Parathyroid adenoma (tissue), 2 donors: Measurements from ENCODE around the gene ABHD10.

ENCODE experiments used
- H2AFZ ChIP-seq: fragments of 300-600 bp; sonication (generic); one replicate; pipeline ENCODE4 v1.7.0; 2017; ENCODE audit warnings: antibody characterized with exemption, mild to moderate bottlenecking
- H3K27ac ChIP-seq: fragments of 300-600 bp; sonication (generic); one replicate; pipeline ENCODE4 v1.7.0; 2017
- H3K27me3 ChIP-seq: fragments of 300-600 bp; sonication (generic); one replicate; pipeline ENCODE4 v1.7.0; 2017; ENCODE audit warnings: low read length; ENCODE audit not compliant: control insufficient read depth, insufficient read depth
- H3K36me3 ChIP-seq: fragments of 300-600 bp; sonication (generic); one replicate; pipeline ENCODE4 v1.7.0; 2017; ENCODE audit warnings: low read length; ENCODE audit not compliant: control insufficient read depth, insufficient read depth
- H3K4me1 ChIP-seq: fragments of 300-600 bp; sonication (generic); one replicate; pipeline ENCODE4 v1.7.0; 2017; ENCODE audit warnings: control low read depth
- H3K4me2 ChIP-seq: fragments of 300-600 bp; sonication (generic); one replicate; pipeline ENCODE4 v1.7.0; 2017; ENCODE audit warnings: low read length
- H3K4me3 ChIP-seq: fragments of 300-600 bp; sonication (generic); one replicate; pipeline ENCODE4 v1.7.0; 2017; ENCODE audit warnings: low read depth, low read length
- H3K79me2 ChIP-seq: fragments of 300-600 bp; sonication (generic); one replicate; pipeline ENCODE4 v1.7.0; 2017; ENCODE audit warnings: control low read depth
- H3K9ac ChIP-seq: fragments of 300-600 bp; sonication (generic); one replicate; pipeline ENCODE4 v1.7.0; 2017; ENCODE audit warnings: mild to moderate bottlenecking
- H3K9me3 ChIP-seq: fragments of 300-600 bp; sonication (generic); one replicate; pipeline ENCODE4 v1.7.0; 2017; ENCODE audit warnings: low read length; ENCODE audit not compliant: control insufficient read depth
- CTCF ChIP-seq: fragments of 300-600 bp; sonication (generic); IDR thresholded peaks from one replicate; pipeline ENCODE4 v1.7.0; 2017; ENCODE audit warnings: antibody characterized with exemption, mild to moderate bottlenecking
- donor health status: primary hyperparathyroidism.

Gene ABHD10

GRCh38 chr3:112003321-112004080, 24.7 kb downstream of the ABHD10 start:
- Histone ChIP-seq H3K79me2 (no peaks in the 10 kb centered on the region), H3K9ac (no peak overlapping the region), H3K27ac (no peak overlapping the region), H3K4me3 (no peak overlapping the region), H3K4me2 (no peak overlapping the region), H3K36me3 (no peaks in the 10 kb centered on the region), H2AFZ (no peak overlapping the region), H3K27me3 (no peaks in the 10 kb centered on the region), H3K4me1 (no peaks in the 10 kb centered on the region), H3K9me3 (no peaks in the 10 kb centered on the region)
- no peak for TF ChIP-seq CTCF

- Histone ChIP-seq H3K79me2 (no peaks in the 10 kb centered on the region), H3K4me3 (no peak overlapping the region), H3K36me3 (no peaks in the 10 kb centered on the region), H3K27me3 (no peaks in the 10 kb centered on the region), H3K4me2 (no peak overlapping the region), H3K27ac (no peak overlapping the region), H3K9ac (no peak overlapping the region), H3K9me3 (no peaks in the 10 kb centered on the region), H2AFZ (no peak overlapping the region), H3K4me1 (no peaks in the 10 kb centered on the region)
- no peak for TF ChIP-seq CTCF
Observed at GRCh38 chr3:112004187-112004586, 25.4 kb downstream of the ABHD10 start.

GRCh38 chr3:112004669-112005068, 25.8 kb downstream of the ABHD10 start:
- H3K36me3 ChIP-seq = no peaks in the 10 kb centered on the region
- H2AFZ ChIP-seq = no peak overlapping the region
- H3K9ac ChIP-seq = no peak overlapping the region
- no peaks in the 10 kb centered on the region for H3K79me2 ChIP-seq
- TF ChIP-seq CTCF = no peak
- H3K9me3 ChIP-seq = no peaks in the 10 kb centered on the region
- H3K27me3 ChIP-seq = no peaks in the 10 kb centered on the region
- H3K27ac ChIP-seq = no peak overlapping the region
- no peak overlapping the region for H3K4me2 ChIP-seq
- no peak overlapping the region for H3K4me3 ChIP-seq
- no peaks in the 10 kb centered on the region for H3K4me1 ChIP-seq

GRCh38 chr3:112005091-112005672, 26.4 kb downstream of the ABHD10 start:
- H3K4me1 ChIP-seq = no peaks in the 10 kb centered on the region
- H2AFZ ChIP-seq = no peak overlapping the region
- H3K27me3 ChIP-seq = no peaks in the 10 kb centered on the region
- no peaks in the 10 kb centered on the region for H3K36me3 ChIP-seq
- H3K79me2 ChIP-seq = no peaks in the 10 kb centered on the region
- H3K27ac ChIP-seq = no peak overlapping the region
- no peak overlapping the region for H3K4me2 ChIP-seq
- no peak overlapping the region for H3K4me3 ChIP-seq
- no peak for TF ChIP-seq CTCF
- H3K9ac ChIP-seq = no peak overlapping the region
- H3K9me3 ChIP-seq = no peaks in the 10 kb centered on the region

GRCh38 chr3:112007633-112008032, 28.8 kb downstream of the ABHD10 start:
- Histone ChIP-seq H3K27me3 (no peaks in the 10 kb centered on the region), H2AFZ (no peak overlapping the region), H3K79me2 (no peaks in the 10 kb centered on the region), H3K36me3 (no peaks in the 10 kb centered on the region), H3K9ac (no peak overlapping the region), H3K27ac (no peak overlapping the region), H3K9me3 (no peaks in the 10 kb centered on the region), H3K4me2 (no peak overlapping the region), H3K4me1 (no peaks in the 10 kb centered on the region), H3K4me3 (no peak overlapping the region)
- no peak for TF ChIP-seq CTCF
